GM03348 (cell line): ENCODE data around the gene CATSPERD.

Experiments
- DNase-seq: peaks from one replicate; pipeline ENCODE4 v3.0.0; 2012; ENCODE audit warnings: low spot score

The CATSPERD gene

GRCh38 chr19:5804516-5805461, 84.4 kb downstream of the CATSPERD start, which contains the start of gene NRTN:
Gene NRTN (plus strand): TSS chr19:5805067. CDS start chr19:5824166, 19,099 bp downstream.
- peak; percentile 49 for DNase-seq

GRCh38 chr19:5805462-5806132, 85.2 kb downstream of the CATSPERD start:
- peak; percentile 78 for DNase-seq

GRCh38 chr19:5806133-5806489, 85.7 kb downstream of the CATSPERD start:
- DNase-seq = no peak

GRCh38 chr19:5806905-5807304, 86.5 kb downstream of the CATSPERD start:
- no peak for DNase-seq

- no peak for DNase-seq
Observed at GRCh38 chr19:5808120-5808816, 87.8 kb downstream of the CATSPERD start.

- no peak for DNase-seq
Observed at GRCh38 chr19:5809053-5809452, 88.6 kb downstream of the CATSPERD start.

- no peak for DNase-seq
Observed at GRCh38 chr19:5809469-5809868, 89.0 kb downstream of the CATSPERD start.

GRCh38 chr19:5811117-5811516, 90.7 kb downstream of the CATSPERD start:
- no peak for DNase-seq

GRCh38 chr19:5814123-5814851, 93.8 kb downstream of the CATSPERD start:
- no peak for DNase-seq

GRCh38 chr19:5814852-5815246, 94.4 kb downstream of the CATSPERD start:
- DNase-seq = no peak

- DNase-seq = no peak
Observed at GRCh38 chr19:5817218-5817617, 96.8 kb downstream of the CATSPERD start.

GRCh38 chr19:5818594-5818993, 98.2 kb downstream of the CATSPERD start:
- no peak for DNase-seq

GRCh38 chr19:5820785-5821184, 100.3 kb downstream of the CATSPERD start:
- DNase-seq = no peak

- DNase-seq = no peak
Observed at GRCh38 chr19:5821521-5822180, 101.2 kb downstream of the CATSPERD start.

GRCh38 chr19:5822181-5822844, 101.9 kb downstream of the CATSPERD start:
- no peak for DNase-seq

- peak; percentile 33 for DNase-seq
Observed at GRCh38 chr19:5823579-5824281, 103.3 kb downstream of the CATSPERD start.

- no peak for DNase-seq
Observed at GRCh38 chr19:5824751-5825150, 104.3 kb downstream of the CATSPERD start.

- no peak for DNase-seq
Observed at GRCh38 chr19:5825178-5825577, 104.7 kb downstream of the CATSPERD start.

GRCh38 chr19:5826531-5827341, 106.3 kb downstream of the CATSPERD start:
- no peak for DNase-seq
